H9 (cell line): ENCODE measurements around the gene KIRREL3. TPM values are rescaled to one million over a fixed set of nuclear protein-coding genes. Genes with fewer than 3 reads are reported as not detected.
A peak's percentile ranks its signal among the peaks of the same experiment; 100 is the strongest.

ENCODE experiments used
- DNase-seq: peaks from one replicate; pipeline ENCODE4 v3.0.0-alpha.2; 2017
- H2AFZ ChIP-seq: one replicate; pipeline ENCODE4 v1.6.1; 2013; ENCODE audit warnings: mild to moderate bottlenecking, low read length, control low read depth, moderate library complexity
- H2AK5ac ChIP-seq: 2 replicates; pipeline ENCODE4 v1.6.1; 2013; ENCODE audit warnings: low read length, control low read depth, mixed read lengths; ENCODE audit not compliant: insufficient read length
- H2BK120ac ChIP-seq: one replicate; pipeline ENCODE4 v1.6.1; 2013; ENCODE audit warnings: low read depth, mild to moderate bottlenecking, low read length, control low read depth, inconsistent platforms; ENCODE audit not compliant: poor library complexity, severe bottlenecking
- H2BK12ac ChIP-seq: 2 replicates; pipeline ENCODE4 v1.6.1; 2013; ENCODE audit warnings: low read length, control low read depth, mixed read lengths, low read depth; ENCODE audit not compliant: insufficient read length
- H2BK15ac ChIP-seq: 2 replicates; pipeline ENCODE4 v1.6.1; 2013; ENCODE audit warnings: low read depth, low read length, control low read depth
- H2BK20ac ChIP-seq: one replicate; pipeline ENCODE4 v1.6.1; 2013; ENCODE audit warnings: low read depth, mild to moderate bottlenecking, low read length, control low read depth, inconsistent platforms; ENCODE audit not compliant: poor library complexity, severe bottlenecking
- H2BK5ac ChIP-seq: 2 replicates; pipeline ENCODE4 v1.6.1; 2013; ENCODE audit warnings: low read length, control low read depth, mixed read lengths; ENCODE audit not compliant: insufficient read length
- H3K14ac ChIP-seq: 2 replicates; pipeline ENCODE4 v1.6.1; 2013; ENCODE audit warnings: low read length, control low read depth; ENCODE audit not compliant: insufficient read depth
- H3K18ac ChIP-seq: 2 replicates; pipeline ENCODE4 v1.6.1; 2013; ENCODE audit warnings: low read depth, mild to moderate bottlenecking, mixed read lengths, low read length, control low read depth; ENCODE audit not compliant: insufficient read length
- H3K23ac ChIP-seq: 2 replicates; pipeline ENCODE4 v1.6.1; 2013; ENCODE audit warnings: low read length, control low read depth, mixed read lengths, low read depth; ENCODE audit not compliant: insufficient read length
- H3K23me2 ChIP-seq: 2 replicates; pipeline ENCODE4 v1.6.1; 2013; ENCODE audit warnings: low read depth, mild to moderate bottlenecking, mixed read lengths, low read length, control low read depth; ENCODE audit not compliant: insufficient read length, poor library complexity, severe bottlenecking
- H3K27ac ChIP-seq: 2 replicates; pipeline ENCODE4 v1.5.1; 2013; ENCODE audit warnings: low read length, control low read depth, mixed read lengths, low read depth; ENCODE audit not compliant: insufficient read length
- H3K27me3 ChIP-seq: 2 replicates; pipeline ENCODE4 v1.6.1; 2013; ENCODE audit warnings: low read length, control low read depth, inconsistent platforms; ENCODE audit not compliant: insufficient read depth
- H3K4ac ChIP-seq: 2 replicates; pipeline ENCODE4 v1.6.1; 2013; ENCODE audit warnings: low read depth, mild to moderate bottlenecking, control low read depth, inconsistent platforms, low read length, moderate library complexity
- H3K4me1 ChIP-seq: 2 replicates; pipeline ENCODE4 v1.6.1; 2013; ENCODE audit warnings: low read length, control low read depth, inconsistent platforms; ENCODE audit not compliant: insufficient read depth
- H3K4me2 ChIP-seq: 2 replicates; pipeline ENCODE4 v1.6.1; 2013; ENCODE audit warnings: low read length, control low read depth, mixed read lengths; ENCODE audit not compliant: insufficient read length, insufficient read depth
- H3K56ac ChIP-seq: 2 replicates; pipeline ENCODE4 v1.6.1; 2013; ENCODE audit warnings: low read depth, mild to moderate bottlenecking, mixed read lengths, low read length, control low read depth; ENCODE audit not compliant: insufficient read length
- H3K79me1 ChIP-seq: 2 replicates; pipeline ENCODE4 v1.6.1; 2013; ENCODE audit warnings: low read depth, mild to moderate bottlenecking, moderate library complexity, low read length, control low read depth, inconsistent platforms; ENCODE audit not compliant: insufficient read depth, poor library complexity, severe bottlenecking
- H3K79me2 ChIP-seq: 2 replicates; pipeline ENCODE4 v1.6.1; 2013; ENCODE audit warnings: low read length, control low read depth, inconsistent platforms; ENCODE audit not compliant: insufficient read depth
- H3K9ac ChIP-seq: 2 replicates; pipeline ENCODE4 v1.6.1; 2013; ENCODE audit warnings: low read length, control low read depth, mixed read lengths; ENCODE audit not compliant: insufficient read length; ENCODE audit errors: extremely low read depth
- H3K9me3 ChIP-seq: one replicate; pipeline ENCODE4 v1.6.1; 2013; ENCODE audit warnings: low read depth, low read length, inconsistent platforms; ENCODE audit not compliant: control insufficient read depth
- H3T11ph ChIP-seq: one replicate; pipeline ENCODE4 v1.6.1; 2013; ENCODE audit warnings: mild to moderate bottlenecking, low read length, control low read depth, inconsistent platforms
- H4K20me1 ChIP-seq: one replicate; pipeline ENCODE4 v1.6.1; 2013; ENCODE audit not compliant: control insufficient read depth, insufficient read length, insufficient read depth
- H4K5ac ChIP-seq: 2 replicates; pipeline ENCODE4 v1.6.1; 2013; ENCODE audit warnings: low read depth, mild to moderate bottlenecking, mixed read lengths, low read length, control low read depth; ENCODE audit not compliant: insufficient read length
- H4K8ac ChIP-seq: replicated peaks from 2 replicates; pipeline ENCODE4 v1.6.1; 2013; ENCODE audit warnings: low read length, control low read depth, mixed read lengths, low read depth; ENCODE audit not compliant: insufficient read length
- H4K91ac ChIP-seq: 2 replicates; pipeline ENCODE4 v1.6.1; 2013; ENCODE audit warnings: low read depth, mild to moderate bottlenecking, moderate library complexity, mixed read lengths, low read length, control low read depth; ENCODE audit not compliant: insufficient read length
- H3K27ac Mint-ChIP-seq, 3 experiments: 2 replicates in 2 of 3; 3 replicates in 1 of 3; pipeline ENCODE4 v1.8.0; 2020 to 2021; ENCODE audit warnings: mixed read lengths in 3 of 3, mild to moderate bottlenecking in 1 of 3, moderate library complexity in 1 of 3
- H3K27me3 Mint-ChIP-seq: 2 replicates; pipeline ENCODE4 v1.8.0; 2021; ENCODE audit warnings: low read depth, mild to moderate bottlenecking, moderate library complexity, mixed read lengths
- H3K36me3 Mint-ChIP-seq, 3 experiments: 2 replicates in 2 of 3; 3 replicates in 1 of 3; pipeline ENCODE4 v1.8.0; 2020 to 2021; ENCODE audit warnings: low read depth in 3 of 3, mixed read lengths in 3 of 3; ENCODE audit not compliant: insufficient read depth in 1 of 3
- H3K4me1 Mint-ChIP-seq, 2 experiments: 2 replicates each; pipeline ENCODE4 v1.8.0; 2020; ENCODE audit warnings: mixed read lengths in 2 of 2
- H3K4me3 Mint-ChIP-seq, 2 experiments: 2 replicates in 1 of 2; 3 replicates in 1 of 2; pipeline ENCODE4 v1.8.0; 2020 to 2021; ENCODE audit warnings: mild to moderate bottlenecking in 2 of 2, mixed read lengths in 2 of 2, moderate library complexity in 1 of 2
- H3K9me3 Mint-ChIP-seq, 2 experiments: 2 replicates in 1 of 2; 3 replicates in 1 of 2; pipeline ENCODE4 v1.8.0; 2020; ENCODE audit warnings: mild to moderate bottlenecking in 2 of 2, mixed read lengths in 2 of 2, moderate library complexity in 1 of 2
- WGBS: extraction: QIAGEN DNeasy Blood & Tissue Kit; methylation state at CpG from one replicate; pipeline ENCODE4 v1.1.7; 2013; ENCODE audit warnings: missing lambda C conversion rate, low lambda C conversion rate, mixed read lengths; ENCODE audit not compliant: insufficient read length; ENCODE audit errors: extremely low coverage; 5-methylcytosine and 5-hydroxymethylcytosine counted together
- total RNA-seq: library from RNA; stranded (reverse); gene quantifications from 2 replicates; pipeline ENCODE4 v1.2.1, GENCODE V29; 2021
- TF ChIP-seq, protein P1 (sequence below): fragments of 200-600 bp; sonication (generic); conservative IDR thresholded peaks from 3 replicates; pipeline ENCODE4 v1.8.0; 2021; ENCODE audit warnings: antibody characterized with exemption, mild to moderate bottlenecking

KIRREL3 gene
- total RNA-seq, 1 experiment from 2014 or later: 0.17 TPM

DNA sequence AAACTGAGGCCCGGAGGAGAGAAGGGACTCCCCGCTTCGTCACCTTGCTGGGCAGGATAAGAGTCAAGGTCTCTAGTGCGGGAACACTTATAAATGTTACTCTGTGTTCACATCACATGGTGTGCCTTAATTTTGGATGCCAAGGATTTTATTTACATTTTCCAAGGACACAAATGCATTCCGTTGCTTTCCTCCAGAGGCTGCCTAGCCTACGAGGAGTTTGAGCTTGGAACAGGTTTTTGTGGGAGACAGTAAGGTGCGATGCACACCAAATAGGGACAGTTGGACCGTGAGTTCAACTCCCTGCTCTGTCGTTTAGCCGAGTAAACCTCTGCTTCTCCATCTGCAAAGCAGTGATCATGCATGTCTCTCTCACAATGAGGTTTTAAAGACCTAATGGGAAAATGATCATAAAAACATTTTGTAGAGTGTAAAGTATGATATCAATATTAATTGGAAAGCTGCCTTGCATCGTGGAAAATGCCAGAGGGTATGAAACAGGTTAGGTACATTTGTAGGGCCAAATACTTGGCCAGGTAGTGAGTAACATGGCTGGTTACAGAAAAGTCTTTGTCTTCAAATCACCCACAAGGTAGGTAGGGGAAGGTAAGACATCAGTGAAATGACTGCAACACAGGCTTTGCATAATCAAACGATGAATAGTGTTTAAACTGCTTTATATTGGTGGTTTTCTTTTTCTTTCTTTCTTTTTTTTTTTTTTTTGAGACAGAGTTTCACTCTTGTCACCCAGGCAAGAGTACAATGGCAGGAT is 583.3 kb downstream of the KIRREL3 start:
- no peaks in the 10 kb centered on the region for H3K79me1 ChIP-seq

More for the DNA sequence above, 583.3 kb downstream of the KIRREL3 start:
- no peak overlapping the region for H3K27ac ChIP-seq
- H2BK5ac ChIP-seq: no peak overlapping the region
- H3K4me1 ChIP-seq: no peaks in the 10 kb centered on the region
- Mint-ChIP-seq H3K36me3 (peaks cover 0 to under 1% (median 0%) of the 10 kb centered on the region in 3 experiments; a peak in 3 of 7 replicates), H3K27ac (no peak overlapping the region; a peak in 1 of 7 replicates), H3K4me3 (no peak overlapping the region), H3K4me1 (peaks cover 0 to 6% of the 10 kb centered on the region in 2 experiments; a peak in 1 of 4 replicates), H3K9me3 (no peaks in the 10 kb centered on the region), H3K27me3 (no peaks in the 10 kb centered on the region)
- no peak overlapping the region for H2BK12ac ChIP-seq
- H2BK120ac ChIP-seq: no peak overlapping the region
- H3T11ph ChIP-seq: no peak overlapping the region
- no peak overlapping the region for H3K56ac ChIP-seq
- H3K14ac ChIP-seq: 0 out of 2 replicates have a peak overlapping the region, but pooled peaks have one; percentile 8
- no peaks in the 10 kb centered on the region for H3K79me2 ChIP-seq
- H2BK15ac ChIP-seq: no peak overlapping the region
- no peak overlapping the region for H4K91ac ChIP-seq
- H3K23ac ChIP-seq: no peak overlapping the region
- no peaks in the 10 kb centered on the region for H3K9me3 ChIP-seq
- no peak overlapping the region for H2AK5ac ChIP-seq
- H4K5ac ChIP-seq: peak overlapping the region; percentile 8
- no peaks in the 10 kb centered on the region for H3K23me2 ChIP-seq
- H3K4ac ChIP-seq: no peak overlapping the region
- no peak overlapping the region for H4K8ac ChIP-seq
- TF ChIP-seq, protein P1, sequence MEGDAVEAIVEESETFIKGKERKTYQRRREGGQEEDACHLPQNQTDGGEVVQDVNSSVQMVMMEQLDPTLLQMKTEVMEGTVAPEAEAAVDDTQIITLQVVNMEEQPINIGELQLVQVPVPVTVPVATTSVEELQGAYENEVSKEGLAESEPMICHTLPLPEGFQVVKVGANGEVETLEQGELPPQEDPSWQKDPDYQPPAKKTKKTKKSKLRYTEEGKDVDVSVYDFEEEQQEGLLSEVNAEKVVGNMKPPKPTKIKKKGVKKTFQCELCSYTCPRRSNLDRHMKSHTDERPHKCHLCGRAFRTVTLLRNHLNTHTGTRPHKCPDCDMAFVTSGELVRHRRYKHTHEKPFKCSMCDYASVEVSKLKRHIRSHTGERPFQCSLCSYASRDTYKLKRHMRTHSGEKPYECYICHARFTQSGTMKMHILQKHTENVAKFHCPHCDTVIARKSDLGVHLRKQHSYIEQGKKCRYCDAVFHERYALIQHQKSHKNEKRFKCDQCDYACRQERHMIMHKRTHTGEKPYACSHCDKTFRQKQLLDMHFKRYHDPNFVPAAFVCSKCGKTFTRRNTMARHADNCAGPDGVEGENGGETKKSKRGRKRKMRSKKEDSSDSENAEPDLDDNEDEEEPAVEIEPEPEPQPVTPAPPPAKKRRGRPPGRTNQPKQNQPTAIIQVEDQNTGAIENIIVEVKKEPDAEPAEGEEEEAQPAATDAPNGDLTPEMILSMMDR: no peak
- DNase-seq: no peak
- no peak overlapping the region for H2BK20ac ChIP-seq
- H3K4me2 ChIP-seq: no peak overlapping the region
- WGBS: no CpG with 5 or more reads among the region's 12 CpGs
- H4K20me1 ChIP-seq: no peaks in the 10 kb centered on the region
- no peak overlapping the region for H3K9ac ChIP-seq
- H3K27me3 ChIP-seq: no peaks in the 10 kb centered on the region; the same call in 1 of the 2 replicates
- H2AFZ ChIP-seq: no peak overlapping the region
- H3K18ac ChIP-seq: no peak overlapping the region
